KG1 (cell line): Measurements from ENCODE around the gene PRND.
"Not testable (repeated sequence)": the region's sequence is repeated elsewhere in the genome, so short reads cannot be mapped to it uniquely, and the experiment has no call there.

Source experiments
- DNase-seq: peaks from one replicate; lab custom pipeline; 2025; lab: John Stamatoyannopoulos, UW

The PRND gene

DNA sequence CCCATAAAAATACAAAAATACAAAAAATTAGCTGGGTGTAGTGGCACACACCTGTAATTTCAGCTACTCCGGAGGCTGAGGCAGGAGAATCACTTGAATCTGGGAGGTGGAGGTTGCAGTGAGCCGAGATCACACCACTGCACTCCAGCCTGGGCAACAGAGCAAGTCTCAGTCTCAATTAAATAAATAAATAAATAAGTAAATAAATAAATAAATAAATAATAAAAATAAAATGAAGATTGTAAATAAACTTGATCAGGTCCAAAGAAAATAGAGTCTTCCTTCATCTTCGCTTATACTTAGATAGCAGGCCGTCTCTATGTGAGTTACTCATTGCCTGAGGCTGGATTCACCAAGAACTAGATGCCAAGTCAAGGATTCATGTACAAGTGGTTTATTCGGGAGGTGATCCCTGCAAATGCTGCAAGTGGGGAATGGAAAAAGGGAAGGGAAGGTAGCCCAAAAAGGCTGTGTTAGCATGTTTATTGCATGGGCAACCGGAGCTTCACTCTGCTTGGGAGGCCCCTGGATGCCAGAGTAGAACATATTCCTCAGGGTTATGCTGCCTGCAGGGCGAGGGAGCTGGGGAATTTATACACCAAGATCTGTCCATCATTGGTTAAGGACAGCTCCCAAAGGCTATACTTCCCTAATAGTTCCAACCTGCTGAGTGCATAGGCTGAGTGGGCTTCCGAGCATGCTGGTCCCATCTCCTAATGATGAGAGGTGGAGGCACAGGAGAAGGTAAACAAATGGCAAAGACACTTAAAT is 16.3 kb downstream of the PRND start:
- no peak for DNase-seq

DNA sequence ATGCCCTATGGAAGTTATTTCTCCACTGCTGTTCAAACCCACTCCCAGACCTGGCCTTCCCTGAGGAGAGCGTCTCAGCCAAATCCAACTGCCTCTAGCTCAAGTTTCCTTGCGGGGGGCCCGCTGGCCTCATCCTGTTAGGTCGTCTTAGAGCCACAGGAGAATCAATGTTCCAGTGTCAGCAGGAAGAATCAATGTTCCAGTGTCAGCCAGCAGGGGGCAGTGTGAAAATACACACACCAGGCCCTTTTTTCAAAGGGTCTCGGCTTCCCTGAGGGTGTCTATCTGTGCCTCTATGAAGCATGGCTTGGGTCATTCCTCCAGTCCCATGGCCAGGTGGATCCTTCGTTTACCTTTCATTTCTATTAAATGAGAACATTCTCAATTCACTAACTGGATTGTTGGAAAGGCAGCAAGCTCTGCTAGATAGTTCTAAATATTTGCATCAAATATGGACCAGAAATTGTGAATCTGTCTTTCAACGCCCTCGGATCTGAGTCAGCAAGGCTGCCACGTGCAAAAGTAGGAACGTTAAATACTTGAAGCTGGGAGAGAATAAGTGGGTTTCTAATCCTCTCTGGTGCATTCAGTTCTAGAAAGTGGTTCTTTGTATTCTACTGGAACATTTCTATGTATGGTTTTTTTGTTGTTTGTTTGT is 19.2 kb downstream of the PRND start:
- peak; percentile 60 for DNase-seq

DNA sequence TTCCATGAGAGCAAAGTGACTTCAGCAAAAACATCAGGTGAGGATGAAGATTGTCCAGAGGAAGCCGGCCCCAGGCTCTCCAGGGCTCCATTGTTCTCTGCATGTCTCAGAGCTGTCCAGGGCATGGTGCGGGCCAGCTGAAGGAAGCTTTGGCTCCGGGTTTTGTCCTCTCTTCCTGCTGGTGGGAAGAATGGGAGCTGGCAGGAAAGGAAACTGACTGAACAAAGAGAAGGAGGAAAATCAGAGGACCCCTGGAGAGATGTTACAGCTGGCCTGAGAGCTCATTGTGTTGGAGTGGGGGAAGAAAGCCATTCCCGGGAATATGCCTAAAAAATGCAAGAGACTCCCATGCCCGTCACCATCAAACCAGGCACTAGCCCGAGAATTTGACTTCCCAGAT is 27.1 kb downstream of the PRND start:
- no peak for DNase-seq

DNA sequence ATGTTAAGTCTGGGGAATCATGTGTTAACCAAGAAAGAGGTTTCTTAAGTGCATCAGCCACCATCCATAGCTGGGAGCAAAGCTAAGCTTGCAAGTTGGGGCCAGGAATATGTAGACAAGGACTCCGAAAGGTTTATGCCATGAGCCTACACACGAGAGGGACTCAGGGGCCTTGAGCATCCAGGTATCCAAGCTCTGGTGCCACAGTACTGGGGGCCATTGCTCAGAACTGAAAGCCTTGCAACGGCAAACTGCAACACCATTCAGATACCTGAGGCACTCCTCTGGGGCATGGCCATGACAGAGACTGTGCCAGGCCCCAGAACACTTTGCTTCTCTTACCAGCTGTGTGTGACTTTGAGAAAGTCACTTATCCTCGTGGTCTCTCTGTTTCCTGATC is 27.6 kb downstream of the PRND start:
- no peak for DNase-seq

DNA sequence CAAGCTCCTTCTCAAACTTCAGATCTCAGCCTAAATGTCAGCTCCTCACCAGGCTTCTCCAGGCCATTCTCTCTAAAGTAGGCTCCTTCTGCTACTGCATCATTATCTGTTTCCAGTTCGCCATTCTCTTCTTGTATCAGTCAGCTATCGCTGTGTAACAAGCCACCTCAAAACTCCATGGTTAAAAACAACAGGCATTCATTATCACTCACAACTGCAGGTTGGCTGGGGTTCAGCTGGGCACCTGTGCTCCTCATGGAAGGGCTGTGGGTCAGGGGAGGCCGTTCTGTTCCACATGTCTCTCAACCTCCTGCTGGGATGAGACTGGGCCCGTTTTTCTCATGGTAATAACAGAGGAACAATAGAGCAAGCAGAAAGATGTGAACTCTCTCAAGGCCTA is 28.7 kb downstream of the PRND start:
- no peak for DNase-seq

DNA sequence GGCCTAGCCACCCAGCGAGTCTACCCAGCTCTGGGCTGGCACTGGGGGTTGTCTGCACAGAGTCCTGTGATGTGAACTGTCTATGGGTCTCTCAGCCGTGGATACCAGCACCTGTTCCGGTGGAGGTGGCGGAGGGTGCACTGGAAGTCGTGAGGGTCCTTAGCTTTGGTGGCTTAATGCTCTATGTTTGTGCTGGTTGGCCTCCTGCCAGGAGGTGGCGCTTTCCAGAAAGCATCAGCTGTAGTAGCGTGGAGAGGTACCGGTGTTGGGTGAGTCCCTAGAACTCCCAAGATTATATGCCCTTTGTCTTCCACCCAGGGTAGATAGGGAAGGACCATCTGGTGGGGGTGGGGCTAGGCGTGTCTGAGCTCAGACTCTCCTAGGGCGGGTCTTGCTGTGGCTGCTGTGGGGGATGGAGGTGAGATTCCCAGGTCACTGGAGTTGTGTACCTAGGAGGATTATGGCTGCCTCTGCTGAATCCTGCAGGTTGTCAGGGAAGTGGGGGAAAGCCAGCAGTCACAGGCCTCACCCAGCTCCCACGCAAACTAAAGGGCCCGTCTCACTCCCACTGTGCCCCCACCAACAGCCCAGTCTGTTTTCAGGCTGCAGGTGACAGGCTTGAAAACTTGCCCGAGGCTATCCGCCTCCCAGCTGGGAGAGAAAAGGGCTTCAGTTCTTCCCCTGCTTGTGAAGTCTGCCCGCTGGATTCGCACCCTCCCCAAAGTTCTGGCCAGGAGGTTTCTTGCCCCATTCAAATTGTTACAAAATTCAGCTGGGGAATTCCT is 37.6 kb downstream of the PRND start:
- not testable (repeated sequence) for DNase-seq

DNA sequence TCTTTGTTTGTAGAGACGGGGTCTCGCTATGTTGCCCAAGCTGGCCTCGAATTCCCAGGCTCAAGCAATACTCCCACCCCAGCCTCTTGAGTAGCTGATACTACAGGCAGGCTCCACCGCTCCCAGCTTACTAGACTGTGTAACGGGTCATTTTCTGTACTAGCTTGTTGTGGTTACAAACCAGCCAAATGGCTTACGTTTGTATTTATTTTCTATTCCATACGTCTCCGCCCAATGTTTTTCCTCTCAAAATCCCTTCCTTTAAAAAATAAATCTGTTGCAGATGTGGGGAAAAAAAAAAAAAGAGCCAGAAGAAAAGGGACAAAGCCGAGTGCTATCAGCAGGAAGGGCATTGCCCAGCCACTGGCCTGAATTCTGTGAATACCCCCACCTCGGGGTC is 41.6 kb downstream of the PRND start:
- no peak for DNase-seq

DNA sequence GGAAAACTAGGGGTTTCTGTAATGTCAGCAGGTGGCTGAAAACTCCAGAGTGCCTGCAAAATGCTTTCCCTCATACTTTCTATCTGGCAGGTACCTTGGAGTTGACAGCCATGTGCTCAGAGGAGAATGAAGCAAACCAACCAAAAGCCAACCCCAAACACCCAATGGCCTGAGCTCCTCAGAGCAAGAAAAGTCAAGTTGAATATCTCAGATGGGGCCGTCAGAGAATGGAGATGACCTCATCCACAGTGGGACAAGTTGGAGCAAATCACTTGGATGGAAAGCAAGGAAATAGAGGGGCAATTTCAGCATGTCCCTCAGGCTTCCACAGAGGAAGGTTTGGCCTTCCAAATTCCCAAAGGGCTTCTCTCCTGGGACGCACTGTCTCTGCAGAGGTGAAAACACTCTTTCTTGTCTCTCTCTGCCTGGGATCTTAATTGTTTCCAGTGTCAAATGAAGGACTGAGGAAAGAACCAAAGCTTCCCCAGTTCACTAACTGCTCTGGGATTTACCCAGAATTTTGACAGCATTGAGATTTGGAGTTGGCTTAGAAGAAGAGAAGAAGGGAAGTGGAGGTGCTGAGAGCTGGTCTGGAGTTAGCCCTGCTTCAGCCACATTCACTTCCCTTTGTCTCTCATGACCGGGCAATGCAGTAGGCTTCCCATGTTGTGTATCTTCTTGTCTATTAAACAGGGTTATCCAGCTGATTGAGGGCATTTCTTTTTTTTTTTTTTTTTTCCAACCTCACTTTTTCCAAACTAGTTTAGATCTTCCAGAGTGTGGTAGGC is 42.2 kb downstream of the PRND start:
- DNase-seq: no peak

DNA sequence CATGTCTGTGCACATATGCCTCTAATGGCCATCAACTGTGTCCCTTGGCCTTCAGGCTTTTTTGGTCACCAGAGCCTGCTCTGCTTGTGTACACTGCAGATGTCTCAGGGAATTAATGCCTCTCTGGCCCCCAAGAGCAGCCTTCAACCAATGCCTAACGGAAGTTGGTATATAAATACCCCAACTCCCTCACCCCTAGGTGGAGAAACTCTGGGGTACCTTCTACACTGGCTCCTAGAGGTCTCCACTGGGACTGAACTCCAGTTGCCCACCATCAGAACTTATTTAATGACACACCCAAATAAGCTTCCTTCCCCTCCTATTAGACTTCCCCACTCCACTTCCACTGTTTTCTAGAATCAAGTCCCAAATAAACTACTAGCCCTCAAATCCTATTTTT is 43.1 kb downstream of the PRND start:
- no peak for DNase-seq

DNA sequence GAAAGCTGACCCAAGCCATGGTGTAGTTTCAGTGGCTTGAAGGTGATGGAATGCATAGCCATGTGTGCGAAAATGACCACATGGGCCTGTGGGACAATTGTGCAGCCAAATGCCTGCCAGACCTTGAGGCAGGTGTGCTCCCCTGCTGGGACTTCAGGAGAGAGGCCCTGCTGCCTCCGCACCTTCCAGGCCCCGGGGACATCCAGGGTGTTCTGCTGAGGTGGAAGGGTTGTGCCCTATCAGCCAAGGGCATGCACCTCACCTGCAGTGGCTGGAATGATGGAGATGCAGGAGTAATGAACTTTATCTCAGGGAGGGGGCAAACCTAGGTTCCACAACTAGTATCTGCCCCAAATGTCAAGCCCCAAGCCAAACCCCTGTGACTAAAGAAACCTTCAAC is 44.0 kb downstream of the PRND start:
- DNase-seq: no peak

DNA sequence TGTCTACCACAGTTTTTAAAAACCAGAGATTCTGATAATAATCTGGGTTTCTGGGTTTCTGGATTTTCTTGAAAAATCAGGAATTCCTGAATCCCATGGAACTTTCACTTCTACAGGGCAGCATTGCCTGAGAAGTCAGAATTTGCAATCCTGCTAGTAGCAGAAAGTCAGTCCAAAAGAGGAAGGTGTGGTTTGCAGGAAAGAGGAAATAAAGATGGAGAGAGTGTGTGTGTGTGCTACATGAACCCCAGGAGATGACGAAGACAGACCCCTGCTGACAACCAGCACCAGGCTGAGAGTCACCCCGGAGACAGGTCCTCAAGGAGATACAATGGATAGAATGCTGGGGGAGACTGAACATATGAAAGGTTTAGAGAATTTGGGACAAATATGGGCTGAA is 44.9 kb downstream of the PRND start:
- peak; percentile 57 for DNase-seq

DNA sequence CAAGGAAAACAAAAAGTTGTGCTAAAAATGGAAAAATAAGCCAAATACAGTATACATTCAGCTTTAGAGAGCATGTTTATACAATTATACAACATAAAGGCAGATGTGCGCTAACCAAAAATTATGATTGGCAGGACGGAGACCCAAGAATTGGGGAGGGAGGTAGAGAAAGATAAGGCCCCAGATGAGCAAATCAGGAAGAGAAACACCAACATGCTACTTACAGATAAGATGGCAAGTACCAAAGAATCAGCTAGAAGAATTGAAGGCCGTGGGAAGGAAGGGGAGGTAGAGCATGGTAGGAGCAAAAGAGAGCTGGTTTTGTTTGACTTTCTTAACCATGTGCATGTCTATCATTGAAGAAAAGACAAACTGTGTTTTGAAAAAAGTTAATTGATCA is 45.4 kb downstream of the PRND start:
- DNase-seq: peak; percentile 66

DNA sequence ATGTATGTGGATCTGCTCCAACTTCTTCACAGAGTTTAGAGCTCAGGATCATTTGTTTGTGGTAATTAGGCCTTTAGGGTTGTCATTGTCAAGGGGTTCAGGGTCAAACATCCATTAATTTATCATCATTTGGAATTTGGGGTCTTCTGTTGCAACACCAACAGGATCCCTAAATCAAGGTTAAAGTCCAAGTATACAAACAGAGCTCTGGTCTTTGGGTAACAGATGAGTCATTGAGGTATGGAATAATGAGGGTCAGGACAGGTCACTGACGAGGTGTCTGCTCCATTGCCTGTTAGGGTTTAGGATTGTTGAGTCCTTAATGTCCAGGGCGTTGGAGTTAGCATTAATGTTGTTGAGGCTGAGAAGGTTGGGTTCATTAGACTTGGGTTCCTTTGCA is 47.6 kb downstream of the PRND start:
- no peak for DNase-seq

DNA sequence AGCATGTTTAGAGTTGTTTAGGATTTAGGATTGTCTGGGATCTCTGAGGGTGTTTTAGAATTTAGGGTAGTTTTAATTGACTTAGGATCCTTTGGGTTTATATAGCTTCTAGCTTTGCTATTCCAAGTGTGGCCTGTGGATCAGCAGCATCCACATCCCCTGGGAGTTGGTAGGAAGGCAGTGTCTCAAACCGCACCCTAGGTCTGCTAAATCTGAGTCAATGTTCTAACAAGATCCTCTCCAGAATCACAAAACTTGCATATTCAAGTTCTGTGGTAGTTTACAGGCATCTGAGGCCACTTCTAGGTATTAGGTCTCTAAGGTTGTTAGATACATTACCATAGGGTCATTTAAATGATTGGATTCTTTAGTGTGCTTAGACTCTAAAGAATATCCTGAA is 48.3 kb downstream of the PRND start:
- no peak for DNase-seq

DNA sequence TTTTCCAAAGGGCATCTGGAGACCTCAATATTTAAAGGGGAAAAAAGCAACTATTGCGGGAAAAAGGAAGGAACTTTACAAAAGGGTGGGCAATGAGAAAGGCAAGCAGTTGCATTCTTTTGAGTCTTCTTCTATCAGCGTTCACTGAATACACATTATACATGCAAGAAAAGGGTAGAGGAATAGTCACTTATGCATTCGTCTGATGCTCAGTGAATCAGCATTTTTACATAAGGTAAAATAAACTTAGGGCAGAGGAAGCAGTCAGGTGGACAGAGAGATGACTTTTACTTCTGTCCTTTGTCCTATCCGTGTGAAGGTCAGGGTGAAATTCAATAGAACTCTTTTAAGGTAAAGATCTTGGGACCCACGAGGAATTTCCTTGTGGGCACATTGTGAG is 49.3 kb downstream of the PRND start:
- DNase-seq: no peak

DNA sequence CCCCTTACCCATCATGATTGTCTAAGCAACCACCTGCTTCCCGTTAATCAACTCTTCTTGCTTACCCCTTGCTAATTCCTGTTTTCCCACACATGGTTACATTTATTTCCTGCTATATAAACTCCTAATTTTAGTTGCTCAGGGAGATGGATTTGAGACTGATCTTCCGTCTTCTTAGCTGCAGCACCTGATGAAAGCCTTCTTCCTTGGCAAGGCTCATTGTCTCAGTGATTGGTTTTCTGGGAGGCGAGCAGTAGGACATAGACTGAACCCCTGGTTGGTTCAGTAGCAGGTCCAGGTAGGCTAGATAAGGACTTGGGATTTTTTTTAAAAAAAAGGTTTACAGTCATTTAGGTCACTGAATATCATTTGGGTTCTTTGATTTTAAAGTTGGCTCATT is 50.4 kb downstream of the PRND start:
- DNase-seq: no peak

DNA sequence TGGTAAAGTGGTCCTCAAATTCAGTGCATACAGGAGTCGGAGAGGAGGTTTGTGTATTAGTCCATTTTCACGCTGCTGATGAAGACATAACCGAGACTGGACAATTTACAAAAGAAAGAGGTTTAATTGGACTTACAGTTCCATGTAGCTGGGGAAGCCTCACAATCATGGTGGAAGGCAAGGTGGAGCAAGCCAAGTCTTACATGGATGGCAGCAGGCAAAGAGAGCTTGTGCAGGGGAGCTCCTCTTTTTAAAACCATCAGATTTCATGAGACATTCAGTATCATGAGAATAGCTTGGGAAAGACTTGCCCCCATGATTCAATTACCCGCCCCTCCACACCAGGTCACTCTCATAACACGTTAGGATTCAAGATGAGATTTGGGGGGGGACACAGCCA is 51.3 kb downstream of the PRND start:
- not testable (repeated sequence) for DNase-seq

DNA sequence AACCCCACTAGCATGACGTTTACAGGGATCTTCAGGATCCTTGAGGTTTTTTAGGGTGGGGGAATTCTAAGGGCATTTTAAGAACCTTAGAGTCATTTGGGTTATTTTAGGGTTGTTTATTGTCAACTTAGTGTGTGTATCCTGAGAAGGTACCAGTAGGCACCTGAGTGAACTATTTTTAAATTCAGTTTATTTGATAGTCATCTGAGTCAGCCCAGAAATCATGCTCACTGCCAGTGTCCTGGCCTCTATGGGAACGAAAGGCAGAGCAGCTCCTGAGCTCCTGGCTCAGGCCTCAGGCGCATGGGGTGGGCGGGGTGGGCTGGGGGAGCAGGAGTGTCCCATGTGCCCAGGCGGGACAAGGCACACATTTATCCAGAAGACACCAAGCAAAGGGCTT is 52.0 kb downstream of the PRND start:
- DNase-seq: no peak

DNA sequence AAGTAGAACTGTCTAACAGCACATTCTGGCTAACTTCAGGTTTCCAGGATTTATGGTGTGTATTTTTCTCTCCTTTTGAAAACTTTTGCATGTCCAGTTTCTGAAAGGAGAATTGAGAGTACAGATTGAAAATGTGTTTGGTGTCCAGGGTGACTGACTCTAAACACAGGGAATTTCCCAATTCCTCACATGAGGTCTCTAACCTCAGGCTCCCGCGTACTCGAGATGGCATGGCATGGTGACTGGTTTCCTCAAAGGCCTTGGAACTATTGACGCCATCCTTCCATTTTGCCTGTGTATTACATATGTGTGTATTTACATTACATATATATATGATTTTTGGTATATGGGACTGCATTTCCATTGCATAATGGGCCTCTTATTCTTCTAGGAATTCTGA is 52.5 kb downstream of the PRND start:
- DNase-seq: no peak

DNA sequence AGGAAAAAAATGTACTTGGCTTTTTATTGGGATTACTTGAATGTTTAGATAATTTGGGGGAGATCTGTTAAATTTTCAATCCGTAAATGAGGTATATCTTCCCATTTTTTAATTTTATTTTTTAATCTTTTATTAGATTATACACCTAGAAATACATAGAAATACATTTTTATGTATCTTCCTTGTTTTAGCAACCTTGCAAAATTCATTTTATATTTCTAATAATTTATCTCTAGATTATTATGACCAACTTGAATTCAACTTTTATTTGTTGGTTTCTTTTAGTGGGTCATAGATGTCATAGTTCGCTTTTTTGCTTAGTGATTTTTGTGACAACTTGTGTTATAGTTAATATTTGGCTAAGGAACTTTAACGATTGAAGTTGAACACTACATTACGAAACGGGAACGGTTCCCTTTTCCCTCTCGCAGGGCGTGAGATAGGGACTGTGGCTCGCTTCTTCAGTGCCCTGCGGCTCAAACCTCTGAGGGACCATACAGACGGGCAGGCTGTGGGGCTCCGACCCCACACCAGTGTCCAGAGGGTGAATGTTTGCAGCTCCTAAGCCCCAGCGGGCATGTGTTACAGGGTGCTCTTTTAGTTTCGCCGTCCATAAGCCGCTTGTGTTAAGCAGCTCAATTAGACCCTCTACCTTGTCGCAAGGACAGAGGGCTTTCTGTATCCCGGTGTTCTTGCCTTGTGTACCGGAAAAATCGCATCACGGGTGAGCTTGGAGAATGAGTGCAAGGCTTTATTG is 53.8 kb downstream of the PRND start:
- no peak for DNase-seq

DNA sequence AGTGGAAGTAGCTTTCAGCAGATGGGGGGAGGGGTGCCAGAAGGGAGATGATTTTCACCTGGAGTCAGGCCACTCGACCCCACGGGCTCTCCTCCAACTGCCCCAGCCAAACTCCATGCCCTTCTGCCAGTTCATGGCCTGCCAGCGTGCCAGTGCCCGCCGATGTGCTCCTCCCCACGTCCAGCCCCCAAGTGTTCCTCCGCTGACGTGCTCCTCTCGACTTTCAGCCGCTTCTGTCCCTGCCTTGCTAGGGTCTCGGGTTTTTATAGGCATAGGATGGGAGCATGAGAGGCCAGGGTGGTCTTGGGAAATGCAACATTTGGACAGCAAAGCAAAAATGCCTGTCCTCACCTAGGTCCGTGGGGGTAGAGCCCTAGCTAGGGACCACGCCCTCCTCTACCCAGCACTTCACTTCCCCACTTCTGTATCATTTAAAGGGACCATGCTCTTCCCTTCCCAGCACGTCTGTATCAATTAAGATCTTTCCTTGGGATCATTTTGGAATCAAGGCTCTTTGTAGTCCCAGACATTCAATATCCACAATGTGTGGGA is 54.4 kb downstream of the PRND start:
- no peak for DNase-seq
